Gastrocnemius medialis (tissue), 4 donors: Measurements from ENCODE around the gene GALNT15. TPM values are rescaled to one million over a fixed set of nuclear protein-coding genes. Genes with fewer than 3 reads are reported as not detected.
A peak's percentile ranks its signal among the peaks of the same experiment; 100 is the strongest.

Experiments
- ATAC-seq, 2 donors: fragments of 150-250 bp; one replicate each; pipeline ENCODE4 v1.9.1; 2016
- DNase-seq, 2 donors: peaks; one replicate each; pipeline ENCODE4 v3.0.0-alpha.2; 2019
- H3K27ac ChIP-seq, 4 donors: fragments of 200-600 bp; sonication (generic); 1 replicate in 1 of 4; 2 replicates in 3 of 4; pipeline ENCODE4 v1.5.1; 2016 to 2018; ENCODE audit warnings: mild to moderate bottlenecking in 2 of 4, moderate library complexity in 1 of 4
- H3K27me3 ChIP-seq, 3 donors: fragments of 200-600 bp; sonication (generic) in 2 of 3; 1 replicate in 1 of 3; 2 replicates in 2 of 3; pipeline versions ENCODE4 v1.5.1 to v1.6.0; 2016 to 2019; ENCODE audit warnings: mild to moderate bottlenecking in 1 of 3, moderate library complexity in 1 of 3
- H3K36me3 ChIP-seq, 2 donors: fragments of 200-600 bp; sonication (generic) in 1 of 2; one replicate each; pipeline ENCODE4 v1.5.1; 2017 to 2018
- H3K4me1 ChIP-seq, 2 donors: fragments of 200-600 bp; sonication (generic) in 1 of 2; one replicate each; pipeline ENCODE4 v1.5.1; 2016 to 2017; ENCODE audit warnings: mild to moderate bottlenecking in 2 of 2
- H3K4me3 ChIP-seq, 4 donors: fragments of 200-600 bp; sonication (generic) in 3 of 4; 1 replicate in 1 of 4; 2 replicates in 3 of 4; pipeline ENCODE4 v1.5.1; 2016 to 2019; ENCODE audit warnings: mild to moderate bottlenecking in 2 of 4
- H3K9me3 ChIP-seq, 3 donors: fragments of 200-600 bp; sonication (generic) in 2 of 3; 1 replicate in 1 of 3; 2 replicates in 2 of 3; pipeline ENCODE4 v1.5.1; 2016 to 2019
- POLR2A ChIP-seq, 2 donors: fragments of 450-650 bp; IDR thresholded peaks; one replicate each; pipeline ENCODE4 v1.6.1; 2017; ENCODE audit warnings: antibody characterized with exemption in 2 of 2, mild to moderate bottlenecking in 2 of 2, moderate library complexity in 2 of 2
- in situ Hi-C, 4 donors: fragments of 200-750 bp; cut with MboI; loops; one replicate each; pipeline versions ENCODE4 v1.15.0 to v1.8.0; 2017; ENCODE audit warnings: low sequenced_read_pairs in 4 of 4
- intact Hi-C: fragments of 100-400 bp; cut with DNase I; formaldehyde crosslinking; loops from one replicate; pipeline ENCODE4 v1.15.1; 2023; ENCODE audit warnings: low total_unique reads
- total RNA-seq, 4 donors: library from RNA; depleted of rRNA; stranded (reverse); fragments of >200 nt; gene quantifications; one replicate each; pipeline versions ENCODE4 v1.1.0 to v1.2.3, GENCODE V29; 2016
- TF ChIP-seq, protein P1 (sequence below), 5 experiments: fragments of 450-650 bp in 3 of 5; fragments of 200-600 bp in 2 of 5; sonication (generic) in 2 of 5; IDR thresholded peaks in 4 of 5; conservative IDR thresholded peaks in 1 of 5; 1 replicate in 4 of 5; 2 replicates in 1 of 5; pipeline ENCODE4 v1.5.1; 2016 to 2019; ENCODE audit warnings: antibody characterized with exemption in 5 of 5, mild to moderate bottlenecking in 3 of 5, moderate library complexity in 3 of 5

The GALNT15 gene
- total RNA-seq, 4 donors from 2014 or later, result 57.6 to 94.0 (median 79.6) TPM

DNA sequence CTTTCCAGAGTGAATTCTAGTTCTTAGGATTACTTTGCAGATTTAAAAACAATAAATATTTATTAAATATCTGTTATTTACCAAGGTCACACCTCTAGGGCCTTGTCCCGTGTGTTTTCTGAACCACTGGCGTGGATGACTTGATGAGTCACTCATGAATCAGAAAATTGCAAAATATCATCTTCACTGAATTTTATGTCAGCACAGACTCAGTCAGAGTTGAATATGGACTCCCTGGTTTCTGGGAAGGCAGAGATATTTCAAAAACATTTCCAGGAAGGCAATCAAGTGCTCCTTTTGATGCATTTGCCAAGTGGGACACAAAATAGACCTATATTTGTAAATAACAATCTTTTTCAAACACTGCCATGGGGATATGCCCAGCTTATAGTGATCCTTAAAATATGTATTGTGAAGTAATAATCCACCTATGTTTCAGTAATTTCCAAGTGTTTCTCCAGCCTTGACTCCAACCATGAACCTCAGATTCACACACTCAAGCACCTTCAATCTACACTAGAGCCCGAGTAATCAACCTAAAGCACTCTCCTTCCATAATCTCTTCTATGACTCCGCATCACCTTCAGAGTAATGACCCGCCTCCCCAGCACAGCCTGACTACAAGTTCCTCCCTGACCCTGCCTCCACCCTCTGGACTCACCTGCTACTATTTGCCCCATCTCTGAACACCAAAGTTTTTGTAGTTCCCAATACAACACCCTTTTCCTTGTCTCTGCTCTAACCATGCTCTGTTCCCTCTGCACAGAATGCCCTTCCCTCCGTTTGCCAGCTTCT, 65.9 kb downstream of the GALNT15 start:
- ATAC-seq (peak; percentile 36 to 40), DNase-seq (no peak)
- no peak overlapping the region for H3K4me3 ChIP-seq
- TF ChIP-seq, protein P1, sequence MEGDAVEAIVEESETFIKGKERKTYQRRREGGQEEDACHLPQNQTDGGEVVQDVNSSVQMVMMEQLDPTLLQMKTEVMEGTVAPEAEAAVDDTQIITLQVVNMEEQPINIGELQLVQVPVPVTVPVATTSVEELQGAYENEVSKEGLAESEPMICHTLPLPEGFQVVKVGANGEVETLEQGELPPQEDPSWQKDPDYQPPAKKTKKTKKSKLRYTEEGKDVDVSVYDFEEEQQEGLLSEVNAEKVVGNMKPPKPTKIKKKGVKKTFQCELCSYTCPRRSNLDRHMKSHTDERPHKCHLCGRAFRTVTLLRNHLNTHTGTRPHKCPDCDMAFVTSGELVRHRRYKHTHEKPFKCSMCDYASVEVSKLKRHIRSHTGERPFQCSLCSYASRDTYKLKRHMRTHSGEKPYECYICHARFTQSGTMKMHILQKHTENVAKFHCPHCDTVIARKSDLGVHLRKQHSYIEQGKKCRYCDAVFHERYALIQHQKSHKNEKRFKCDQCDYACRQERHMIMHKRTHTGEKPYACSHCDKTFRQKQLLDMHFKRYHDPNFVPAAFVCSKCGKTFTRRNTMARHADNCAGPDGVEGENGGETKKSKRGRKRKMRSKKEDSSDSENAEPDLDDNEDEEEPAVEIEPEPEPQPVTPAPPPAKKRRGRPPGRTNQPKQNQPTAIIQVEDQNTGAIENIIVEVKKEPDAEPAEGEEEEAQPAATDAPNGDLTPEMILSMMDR (IDR thresholded peaks at IDR 0.05 in 4 of 5, conservative IDR thresholded peaks at IDR 0.05 in 1 of 5), result no peak
- no peak for TF ChIP-seq POLR2A (IDR thresholded peaks at IDR 0.05)
- in situ Hi-C loops, result loop anchor here (5.0 to 25.0 kb wide), 8 partner anchors 66 to 606 kb away; partner anchors contain the start of gene GALNT15 (in 1 of the 4)
- H3K9me3 ChIP-seq, result no peaks in the 10 kb centered on the region
- H3K27me3 ChIP-seq, result no peaks in the 10 kb centered on the region
- intact Hi-C loops, result no loop called here
- H3K4me1 ChIP-seq, result peaks cover 25 to 26% of the 10 kb centered on the region in 2 donors
- no peaks in the 10 kb centered on the region for H3K36me3 ChIP-seq
- peak overlapping the region; percentile 43 to 64 (median 57) for H3K27ac ChIP-seq

DNA sequence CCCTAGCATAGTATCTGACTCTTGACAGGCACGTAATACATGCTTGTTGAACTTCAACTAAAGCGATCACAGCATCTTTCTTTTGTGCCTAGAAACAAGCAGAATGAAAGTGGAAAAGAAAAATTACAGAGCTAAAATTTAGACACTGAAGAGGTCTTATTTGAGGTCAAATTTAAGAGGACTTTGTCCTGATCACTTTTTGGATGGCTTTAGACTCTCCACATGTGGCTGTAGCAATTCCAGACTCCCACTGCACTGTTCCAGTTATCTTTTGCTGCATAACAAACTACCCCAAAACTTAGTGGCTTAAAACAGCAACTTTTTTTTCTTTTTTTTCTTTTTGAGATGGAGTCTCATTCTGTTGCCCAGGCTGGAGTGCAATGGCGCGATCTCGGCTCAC, 66.7 kb downstream of the GALNT15 start:
- intact Hi-C loops (no loop called here), in situ Hi-C loops (loop anchor here (5.0 to 25.0 kb wide), 8 partner anchors 66 to 606 kb away; partner anchors contain the start of gene GALNT15 (in 1 of the 4))
- H3K4me1 ChIP-seq, result peaks cover 25 to 26% of the 10 kb centered on the region in 2 donors
- ATAC-seq (no peak), DNase-seq (no peak)
- H3K9me3 ChIP-seq, result no peaks in the 10 kb centered on the region
- no peak overlapping the region for H3K4me3 ChIP-seq
- TF ChIP-seq POLR2A (IDR thresholded peaks at IDR 0.05), result no peak
- TF ChIP-seq, protein P1 (IDR thresholded peaks at IDR 0.05 in 4 of 5, conservative IDR thresholded peaks at IDR 0.05 in 1 of 5), result no peak
- no peaks in the 10 kb centered on the region for H3K27me3 ChIP-seq
- peak overlapping the region; percentile 43 to 64 (median 57) for H3K27ac ChIP-seq
- no peaks in the 10 kb centered on the region for H3K36me3 ChIP-seq

DNA sequence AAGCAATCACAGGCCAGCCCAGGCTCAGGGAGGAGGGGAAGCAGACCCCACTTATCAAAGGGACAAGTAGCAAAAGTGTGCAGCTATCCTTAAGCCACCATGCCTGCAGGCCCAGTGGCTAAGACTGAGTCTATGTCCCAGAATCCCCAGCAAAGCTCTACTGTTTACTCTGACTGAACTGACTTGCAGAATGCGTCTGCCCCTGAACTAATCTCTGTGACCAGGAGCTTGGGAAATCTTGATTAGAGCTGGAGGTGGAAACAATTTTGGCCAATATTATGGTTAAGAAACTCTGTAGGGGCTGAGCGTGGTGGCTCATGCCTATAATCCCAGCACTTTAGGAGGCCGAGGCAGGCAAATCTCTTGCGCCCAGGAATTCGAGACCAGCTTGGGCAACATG, 67.7 kb downstream of the GALNT15 start:
- Histone ChIP-seq H3K27me3 (no peaks in the 10 kb centered on the region), H3K27ac (peak overlapping the region in 1 of 4 donors; percentile 18), H3K4me1 (peaks cover 26 to 28% of the 10 kb centered on the region in 2 donors), H3K36me3 (no peaks in the 10 kb centered on the region), H3K9me3 (no peaks in the 10 kb centered on the region), H3K4me3 (no peak overlapping the region)
- intact Hi-C loops, result no loop called here
- DNase-seq (no peak), ATAC-seq (no peak)
- TF ChIP-seq POLR2A (IDR thresholded peaks at IDR 0.05), result no peak
- TF ChIP-seq, protein P1 (IDR thresholded peaks at IDR 0.05 in 4 of 5, conservative IDR thresholded peaks at IDR 0.05 in 1 of 5), result no peak
- in situ Hi-C loops, result loop anchor here (5.0 to 25.0 kb wide), 8 partner anchors 67 to 607 kb away; partner anchors contain the start of gene GALNT15 (in 1 of the 4)

DNA sequence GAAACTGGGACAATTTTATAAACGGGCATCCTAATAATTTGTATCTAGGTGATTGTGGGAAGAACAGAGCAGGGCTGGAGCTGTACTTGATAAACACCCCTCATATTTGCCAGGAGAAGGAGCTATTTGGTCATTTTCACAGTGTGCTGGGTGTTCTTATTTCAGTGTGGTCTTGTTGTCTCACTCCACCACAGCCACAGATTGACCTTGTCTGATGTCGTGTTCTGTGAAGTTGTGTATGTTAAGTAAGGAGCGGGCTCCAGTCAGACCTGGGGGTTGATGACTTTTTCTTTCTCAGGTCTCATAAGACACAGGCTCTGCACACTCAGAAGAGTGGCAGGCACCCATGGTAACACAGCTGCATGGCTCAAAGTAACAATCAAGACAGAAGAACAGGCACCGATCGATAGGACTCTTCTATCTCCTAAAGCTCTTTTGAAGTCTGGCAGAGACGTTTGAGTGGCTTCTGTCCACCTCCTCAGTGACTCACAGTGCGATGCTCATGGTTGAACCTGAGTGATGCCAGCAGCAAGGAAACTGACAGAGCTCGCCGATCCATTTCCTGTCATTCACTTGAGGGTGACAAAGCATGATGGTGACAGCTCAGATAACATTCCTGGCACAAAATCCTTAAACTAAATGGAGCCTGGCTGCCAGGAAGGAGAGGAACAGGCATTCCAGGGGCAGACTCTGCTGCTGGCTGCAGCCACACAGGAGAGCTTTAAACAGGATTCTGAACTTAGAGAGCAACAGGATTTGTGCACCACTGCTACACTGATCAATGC, 69.4 kb downstream of the GALNT15 start:
- Histone ChIP-seq H3K27ac (peak overlapping the region; percentile 70 to 83 (median 74)), H3K27me3 (no peaks in the 10 kb centered on the region), H3K36me3 (no peaks in the 10 kb centered on the region), H3K4me3 (no peak overlapping the region), H3K4me1 (peaks cover 26 to 31% of the 10 kb centered on the region in 2 donors), H3K9me3 (no peaks in the 10 kb centered on the region)
- TF ChIP-seq, protein P1 (IDR thresholded peaks at IDR 0.05 in 4 of 5, conservative IDR thresholded peaks at IDR 0.05 in 1 of 5), result no peak
- no peak for TF ChIP-seq POLR2A (IDR thresholded peaks at IDR 0.05)
- in situ Hi-C loops (loop anchor here (5.0 to 25.0 kb wide), 8 partner anchors 69 to 609 kb away; partner anchors contain the start of gene GALNT15 (in 1 of the 4)), intact Hi-C loops (no loop called here)
- DNase-seq (peak; percentile 82 to 84), ATAC-seq (peak; percentile 83 to 92)
